RWPE2 (cell line): ENCODE data around the gene TLE4.

Experiments
- ATAC-seq: fragments of 200-7000 bp; cut with Tn5 transposase; 3 replicates; pipeline ENCODE4 v1.9.1; 2021; ENCODE audit warnings: low read depth
- DNase-seq: peaks from one replicate; pipeline ENCODE4 v3.0.0-alpha.2; 2020; ENCODE audit warnings: low spot score
- H3K27ac ChIP-seq: fragments of 450-650 bp; 2 replicates; pipeline ENCODE4 v1.5.1; 2017; ENCODE audit warnings: mild to moderate bottlenecking; ENCODE audit not compliant: poor library complexity, severe bottlenecking
- H3K27me3 ChIP-seq: fragments of 250-450 bp; sonication (Bioruptor Pico); 2 replicates; pipeline ENCODE4 v1.5.1; 2021; ENCODE audit warnings: mild to moderate bottlenecking, moderate library complexity; ENCODE audit not compliant: insufficient read depth, poor library complexity, severe bottlenecking
- H3K36me3 ChIP-seq: fragments of 250-450 bp; sonication (Bioruptor Pico); 2 replicates; pipeline ENCODE4 v1.5.1; 2020; ENCODE audit warnings: low read depth, mild to moderate bottlenecking, moderate library complexity
- H3K4me1 ChIP-seq: fragments of 250-450 bp; sonication (Bioruptor Pico); 2 replicates; pipeline ENCODE4 v1.5.1; 2021; ENCODE audit warnings: mild to moderate bottlenecking, moderate library complexity; ENCODE audit not compliant: insufficient read depth, poor library complexity, severe bottlenecking
- H3K4me3 ChIP-seq: fragments of 250-450 bp; sonication (Bioruptor Pico); 2 replicates; pipeline ENCODE4 v1.5.1; 2021; ENCODE audit warnings: mild to moderate bottlenecking, moderate library complexity; ENCODE audit not compliant: severe bottlenecking
- H3K9me3 ChIP-seq: fragments of 250-450 bp; sonication (Bioruptor Pico); 2 replicates; pipeline ENCODE4 v1.5.1; 2021; ENCODE audit warnings: mild to moderate bottlenecking, moderate library complexity; ENCODE audit not compliant: severe bottlenecking
- CTCF ChIP-seq: fragments of 450-650 bp; IDR thresholded peaks from one replicate; pipeline ENCODE4 v1.5.1; 2017; ENCODE audit warnings: mild to moderate bottlenecking, moderate library complexity; ENCODE audit not compliant: poor library complexity, severe bottlenecking

TLE4 gene

GRCh38 chr9:79579624-79580023, 7.9 kb downstream of the TLE4 start:
- H3K4me3 ChIP-seq: no peak overlapping the region
- H3K27me3 ChIP-seq: no peaks in the 10 kb centered on the region
- no peak for TF ChIP-seq CTCF
- H3K27ac ChIP-seq: no peak overlapping the region
- no peak for DNase-seq
- H3K36me3 ChIP-seq: no peaks in the 10 kb centered on the region
- no peak for ATAC-seq
- H3K9me3 ChIP-seq: no peaks in the 10 kb centered on the region
- H3K4me1 ChIP-seq: peaks cover 12% of the 10 kb centered on the region

- H3K27me3 ChIP-seq: no peaks in the 10 kb centered on the region
Measured at GRCh38 chr9:79580055-79580454, 8.3 kb downstream of the TLE4 start.

GRCh38 chr9:79581388-79581787, 9.6 kb downstream of the TLE4 start:
- H3K27me3 ChIP-seq: no peaks in the 10 kb centered on the region
- no peak overlapping the region for H3K27ac ChIP-seq
- no peak for TF ChIP-seq CTCF
- ATAC-seq (peak; percentile 40; the same call in 2 of the 3 replicates), DNase-seq (no peak)
- no peaks in the 10 kb centered on the region for H3K36me3 ChIP-seq
- H3K4me3 ChIP-seq: no peak overlapping the region
- no peaks in the 10 kb centered on the region for H3K9me3 ChIP-seq
- H3K4me1 ChIP-seq: peaks cover 10% of the 10 kb centered on the region

More at GRCh38 chr9:79580055-79580454, 8.3 kb downstream of the TLE4 start:
- Histone ChIP-seq H3K4me1 (peaks cover 10% of the 10 kb centered on the region), H3K27ac (no peak overlapping the region), H3K4me3 (no peak overlapping the region), H3K9me3 (no peaks in the 10 kb centered on the region), H3K36me3 (no peaks in the 10 kb centered on the region)
- ATAC-seq (no peak), DNase-seq (no peak)
- TF ChIP-seq CTCF: no peak

GRCh38 chr9:79581794-79582193, 10.0 kb downstream of the TLE4 start:
- H3K9me3 ChIP-seq: no peaks in the 10 kb centered on the region
- H3K4me1 ChIP-seq: peaks cover 10% of the 10 kb centered on the region
- H3K27ac ChIP-seq: no peak overlapping the region
- no peak overlapping the region for H3K4me3 ChIP-seq
- TF ChIP-seq CTCF: no peak
- no peaks in the 10 kb centered on the region for H3K36me3 ChIP-seq
- DNase-seq (no peak), ATAC-seq (peak; percentile 61)
- no peaks in the 10 kb centered on the region for H3K27me3 ChIP-seq

GRCh38 chr9:79583952-79584654, 12.3 kb downstream of the TLE4 start:
- no peak for ATAC-seq
- DNase-seq: no peak
- Histone ChIP-seq H3K9me3 (no peaks in the 10 kb centered on the region), H3K27me3 (no peaks in the 10 kb centered on the region), H3K4me1 (peaks cover 10% of the 10 kb centered on the region), H3K4me3 (no peak overlapping the region), H3K27ac (no peak overlapping the region), H3K36me3 (no peaks in the 10 kb centered on the region)
- no peak for TF ChIP-seq CTCF
